GM18507 (cell line): Measurements from ENCODE around the gene USH1C.

Source experiments
- DNase-seq: peaks from one replicate; pipeline ENCODE4 v3.0.0; 2011; ENCODE audit warnings: low read depth; ENCODE audit not compliant: insufficient read length; ENCODE audit errors: extremely low spot score
- FAIRE-seq: peaks from 2 replicates; lab custom pipeline; 2011; peaks lifted over from hg19 to GRCh38; lab: Jason Lieb, UNC

The USH1C gene

GRCh38 chr11:17550450-17551346 lies 6.5 kb upstream of the USH1C start:
- FAIRE-seq, result no peak

GRCh38 chr11:17548444-17548843 lies 4.2 kb upstream of the USH1C start:
- no peak for FAIRE-seq
- no peak for DNase-seq

More at GRCh38 chr11:17550450-17551346, 6.5 kb upstream of the USH1C start:
- no peak for DNase-seq

- DNase-seq, result no peak
- FAIRE-seq, result no peak
These were observed 3.7 kb upstream of the USH1C start for GRCh38 chr11:17547932-17548331.

- no peak for FAIRE-seq
These were observed 2.9 kb upstream of the USH1C start, which contains the start of gene OTOG for GRCh38 chr11:17547051-17547577. Gene OTOG (plus strand): TSS chr11:17547259. CDS start chr11:17547373, 114 bp downstream.

GRCh38 chr11:17546240-17546639 lies 2.0 kb upstream of the USH1C start:
- DNase-seq (no peak), FAIRE-seq (no peak)

More at GRCh38 chr11:17547051-17547577, 2.9 kb upstream of the USH1C start, which contains the start of gene OTOG:
- DNase-seq, result no peak

GRCh38 chr11:17543574-17544180 lies 539 bp downstream of the USH1C start:
- no peak for FAIRE-seq
- DNase-seq, result no peak

GRCh38 chr11:17543041-17543440 lies 1.2 kb downstream of the USH1C start:
- DNase-seq, result no peak
- FAIRE-seq, result no peak

GRCh38 chr11:17542249-17542648 lies 2.0 kb downstream of the USH1C start:
- FAIRE-seq, result no peak
- DNase-seq, result no peak

GRCh38 chr11:17541330-17541885 lies 2.8 kb downstream of the USH1C start:
- FAIRE-seq (no peak), DNase-seq (no peak)

GRCh38 chr11:17540807-17541206 lies 3.4 kb downstream of the USH1C start:
- no peak for FAIRE-seq
- no peak for DNase-seq

GRCh38 chr11:17538731-17539130 lies 5.5 kb downstream of the USH1C start:
- FAIRE-seq, result no peak
- no peak for DNase-seq

- no peak for DNase-seq
- no peak for FAIRE-seq
These were observed 6.2 kb downstream of the USH1C start for GRCh38 chr11:17538054-17538453.

GRCh38 chr11:17537261-17537660 lies 7.0 kb downstream of the USH1C start:
- no peak for DNase-seq
- no peak for FAIRE-seq

- no peak for DNase-seq
- FAIRE-seq, result no peak
These were observed 8.7 kb downstream of the USH1C start for GRCh38 chr11:17535488-17535887.

- DNase-seq (no peak), FAIRE-seq (no peak)
These were observed 10.3 kb downstream of the USH1C start for GRCh38 chr11:17533778-17534415.

GRCh38 chr11:17533341-17533740 lies 10.9 kb downstream of the USH1C start:
- DNase-seq (no peak), FAIRE-seq (no peak)

- no peak for FAIRE-seq
- DNase-seq, result no peak
These were observed 11.4 kb downstream of the USH1C start for GRCh38 chr11:17532784-17533183.

- DNase-seq, result no peak
These were observed 12.5 kb downstream of the USH1C start for GRCh38 chr11:17531636-17532113.

GRCh38 chr11:17531071-17531600 lies 13.1 kb downstream of the USH1C start:
- FAIRE-seq, result no peak
- DNase-seq, result no peak

More at GRCh38 chr11:17531636-17532113, 12.5 kb downstream of the USH1C start:
- FAIRE-seq, result no peak
